Measurements from ENCODE around the gene RAB44. TPM values are rescaled to one million over a fixed set of nuclear protein-coding genes. Genes with fewer than 3 reads are reported as not detected.

RAB44 gene
- total RNA-seq, 1 experiment from 2014 or later = not detected

DNA sequence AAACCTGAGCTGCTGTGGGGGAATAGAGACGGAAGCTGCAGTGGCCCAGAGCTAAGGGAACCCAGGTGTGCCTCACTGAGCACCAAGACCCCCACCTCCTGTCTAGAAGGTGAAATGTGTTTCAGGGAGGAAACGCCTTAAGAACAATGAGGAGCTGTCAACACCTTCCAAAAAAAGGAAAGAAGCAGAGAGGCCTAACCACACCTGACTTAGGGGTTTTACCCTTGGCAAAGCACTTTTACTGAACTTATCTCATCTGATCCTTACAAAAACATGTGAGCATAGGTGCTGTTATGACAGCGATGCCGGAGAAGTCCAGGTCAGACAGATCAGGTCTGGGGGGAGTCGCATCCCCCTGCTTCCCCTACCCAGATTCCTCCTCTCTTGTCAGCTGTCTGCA, 35.2 kb upstream of the RAB44 start:
- Histone ChIP-seq H3F3A (ENCODE audit: insufficient read depth, low read depth) (peaks cover 22% of the 10 kb centered on the region; the same call in 1 of the 2 replicates), H3K9me3 (ENCODE audit: insufficient read depth, low read depth) (no peaks in the 10 kb centered on the region), H2AFZ (no peak overlapping the region), H3K4me1 (replicated peaks; ENCODE audit: insufficient read depth) (peaks cover 29% of the 10 kb centered on the region), H3K36me3 (ENCODE audit: low read depth) (no peaks in the 10 kb centered on the region), H3K79me2 (ENCODE audit: low read depth) (no peaks in the 10 kb centered on the region), H3K27me3 (ENCODE audit: insufficient read depth, low read depth) (no peaks in the 10 kb centered on the region), H3K9me2 (ENCODE audit: insufficient read depth) (no peaks in the 10 kb centered on the region), H3K4me2 (peak overlapping the region; percentile 34; the same call in 1 of the 2 replicates), H3K27ac (no peak overlapping the region), H4K20me1 (ENCODE audit: insufficient read depth) (no peaks in the 10 kb centered on the region), H3K4me3 (no peak overlapping the region)
- POLR2A ChIA-PET (ENCODE audit: unreplicated experiment) = interaction anchor here (0.7 kb wide), 1 partner anchor 125 kb away, joined by 3 read pairs; no protein-coding TSS in a partner anchor
- CTCF ChIA-PET = interaction anchor here (0.6 kb wide), 1 partner anchor 58 kb away, joined by 5 read pairs; no protein-coding TSS in a partner anchor
- BruUV-seq (replicated peaks) = no TSS peak
- intact Hi-C loops (cut with micrococcal nuclease; ENCODE audit: unreplicated experiment) = no loop called here
- TF ChIP-seq, protein P1, sequence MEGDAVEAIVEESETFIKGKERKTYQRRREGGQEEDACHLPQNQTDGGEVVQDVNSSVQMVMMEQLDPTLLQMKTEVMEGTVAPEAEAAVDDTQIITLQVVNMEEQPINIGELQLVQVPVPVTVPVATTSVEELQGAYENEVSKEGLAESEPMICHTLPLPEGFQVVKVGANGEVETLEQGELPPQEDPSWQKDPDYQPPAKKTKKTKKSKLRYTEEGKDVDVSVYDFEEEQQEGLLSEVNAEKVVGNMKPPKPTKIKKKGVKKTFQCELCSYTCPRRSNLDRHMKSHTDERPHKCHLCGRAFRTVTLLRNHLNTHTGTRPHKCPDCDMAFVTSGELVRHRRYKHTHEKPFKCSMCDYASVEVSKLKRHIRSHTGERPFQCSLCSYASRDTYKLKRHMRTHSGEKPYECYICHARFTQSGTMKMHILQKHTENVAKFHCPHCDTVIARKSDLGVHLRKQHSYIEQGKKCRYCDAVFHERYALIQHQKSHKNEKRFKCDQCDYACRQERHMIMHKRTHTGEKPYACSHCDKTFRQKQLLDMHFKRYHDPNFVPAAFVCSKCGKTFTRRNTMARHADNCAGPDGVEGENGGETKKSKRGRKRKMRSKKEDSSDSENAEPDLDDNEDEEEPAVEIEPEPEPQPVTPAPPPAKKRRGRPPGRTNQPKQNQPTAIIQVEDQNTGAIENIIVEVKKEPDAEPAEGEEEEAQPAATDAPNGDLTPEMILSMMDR (conservative IDR thresholded peaks at IDR 0.05) = no peak
- TF ChIP-seq EZH2 (IDR thresholded peaks at IDR 0.05; ENCODE audit: low read depth) = no peak
- DNase-seq = no peak

DNA sequence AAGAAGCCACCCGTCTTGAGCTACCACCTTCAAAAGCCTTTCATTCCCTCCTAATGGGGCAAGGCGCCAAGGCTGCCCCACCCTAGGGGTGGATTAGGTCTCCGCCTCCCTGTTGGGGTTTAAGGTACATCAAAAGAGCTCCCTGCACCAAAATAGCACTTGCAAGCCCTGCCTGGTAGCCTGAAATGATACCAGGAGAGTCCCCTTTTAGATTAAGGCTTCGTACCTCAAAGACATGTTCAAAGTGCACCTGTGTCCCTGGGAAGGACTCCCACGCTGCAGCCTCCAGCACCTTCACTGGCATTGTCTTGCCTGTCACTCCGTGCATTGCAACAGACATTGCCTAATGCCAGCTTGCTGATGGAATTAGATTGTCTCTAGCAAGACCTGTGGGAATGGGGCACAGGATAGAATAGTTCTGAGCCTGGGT, 34.8 kb upstream of the RAB44 start:
- no peak overlapping the region for H3K4me3 ChIP-seq
- H3K27ac ChIP-seq = no peak overlapping the region
- no peak overlapping the region for H2AFZ ChIP-seq
- no peaks in the 10 kb centered on the region for H4K20me1 ChIP-seq (ENCODE audit: insufficient read depth)
- POLR2A ChIA-PET (ENCODE audit: unreplicated experiment) = interaction anchor here (0.6 to 0.7 kb wide), 2 partner anchors 125 to 413 kb away, joined by 3 to 8 read pairs; no protein-coding TSS in a partner anchor
- DNase-seq = peak; percentile 50 to 56
- peaks cover 24% of the 10 kb centered on the region; the same call in 1 of the 2 replicates for H3F3A ChIP-seq (ENCODE audit: insufficient read depth, low read depth)
- H3K4me2 ChIP-seq = peak overlapping the region; percentile 34
- no TSS peak for BruUV-seq (replicated peaks)
- no peaks in the 10 kb centered on the region for H3K36me3 ChIP-seq (ENCODE audit: low read depth)
- H3K9me2 ChIP-seq (ENCODE audit: insufficient read depth) = no peaks in the 10 kb centered on the region
- CTCF ChIA-PET = interaction anchor here (0.6 kb wide), 1 partner anchor 57 kb away, joined by 5 read pairs; no protein-coding TSS in a partner anchor
- H3K27me3 ChIP-seq (ENCODE audit: insufficient read depth, low read depth) = no peaks in the 10 kb centered on the region
- peaks cover 33% of the 10 kb centered on the region for H3K4me1 ChIP-seq (replicated peaks; ENCODE audit: insufficient read depth)
- TF ChIP-seq, protein P1 (conservative IDR thresholded peaks at IDR 0.05) = no peak
- TF ChIP-seq EZH2 (IDR thresholded peaks at IDR 0.05; ENCODE audit: low read depth) = no peak
- intact Hi-C loops (cut with micrococcal nuclease; ENCODE audit: unreplicated experiment) = no loop called here
- H3K79me2 ChIP-seq (ENCODE audit: low read depth) = no peaks in the 10 kb centered on the region
- no peaks in the 10 kb centered on the region for H3K9me3 ChIP-seq (ENCODE audit: insufficient read depth, low read depth)

DNA sequence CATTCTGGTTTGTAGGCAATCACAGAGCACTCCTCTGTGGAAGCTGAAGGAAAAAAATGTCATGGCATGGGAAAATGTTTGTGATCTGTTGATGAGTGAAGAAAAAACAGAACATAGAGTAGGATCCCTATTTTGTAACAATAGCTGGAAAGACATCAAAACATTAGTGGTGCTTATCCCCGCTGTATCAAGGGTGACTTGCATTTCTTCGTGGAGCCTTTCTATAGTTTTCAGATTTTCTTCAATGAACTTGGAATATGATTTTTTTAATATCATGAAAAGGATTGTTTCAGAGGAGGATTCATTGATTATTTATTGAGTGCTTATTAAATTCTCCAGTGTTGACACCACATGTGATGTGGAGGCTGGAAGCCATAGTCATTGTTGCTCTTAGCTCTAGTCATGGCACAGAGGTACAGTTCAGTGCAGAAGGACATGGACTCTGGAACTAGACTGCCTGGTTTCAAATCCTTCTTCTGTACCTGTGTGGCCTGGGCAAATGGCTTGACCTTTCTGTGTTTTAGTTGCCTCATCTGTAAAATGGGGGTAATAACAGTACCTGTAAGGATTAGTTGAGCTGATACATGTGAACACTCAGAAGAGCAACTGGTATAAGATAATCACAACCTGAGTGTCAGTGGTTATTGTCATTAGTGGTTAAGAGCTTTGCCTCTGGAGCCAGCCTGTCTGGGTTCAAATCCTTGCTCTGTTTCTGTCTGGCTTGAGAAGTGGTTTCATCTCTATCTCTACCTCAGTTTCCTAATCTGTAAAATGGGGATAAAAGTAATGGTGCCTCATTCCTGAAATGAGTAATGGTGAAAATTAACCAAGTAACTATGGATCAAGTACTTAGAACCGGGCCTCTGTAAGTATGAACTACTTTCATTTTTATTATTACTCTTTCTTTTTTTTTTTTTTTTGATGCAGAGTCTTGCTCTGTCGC, 33.9 kb upstream of the RAB44 start:
- H3K4me2 ChIP-seq = no peak overlapping the region
- ChIA-PET POLR2A (ENCODE audit: unreplicated experiment) (no interaction called here), CTCF (interaction anchor here (0.8 kb wide), 1 partner anchor 1969 kb away, joined by 5 read pairs; no protein-coding TSS in a partner anchor)
- BruUV-seq (replicated peaks) = no TSS peak
- no peaks in the 10 kb centered on the region for H3K79me2 ChIP-seq (ENCODE audit: low read depth)
- no peaks in the 10 kb centered on the region for H3K27me3 ChIP-seq (ENCODE audit: insufficient read depth, low read depth)
- H3K4me3 ChIP-seq = no peak overlapping the region
- H3K36me3 ChIP-seq (ENCODE audit: low read depth) = no peaks in the 10 kb centered on the region
- H3K9me2 ChIP-seq (ENCODE audit: insufficient read depth) = no peaks in the 10 kb centered on the region
- H3K4me1 ChIP-seq (replicated peaks; ENCODE audit: insufficient read depth) = peaks cover 33% of the 10 kb centered on the region
- TF ChIP-seq EZH2 (IDR thresholded peaks at IDR 0.05; ENCODE audit: low read depth) = no peak
- TF ChIP-seq, protein P1 (conservative IDR thresholded peaks at IDR 0.05) = no peak
- H3K9me3 ChIP-seq (ENCODE audit: insufficient read depth, low read depth) = no peaks in the 10 kb centered on the region
- no peak overlapping the region for H3K27ac ChIP-seq
- no peaks in the 10 kb centered on the region for H4K20me1 ChIP-seq (ENCODE audit: insufficient read depth)
- H3F3A ChIP-seq (ENCODE audit: insufficient read depth, low read depth) = peaks cover 24% of the 10 kb centered on the region; the same call in 1 of the 2 replicates
- no peak overlapping the region for H2AFZ ChIP-seq
- no peak for DNase-seq
- intact Hi-C loops (cut with micrococcal nuclease; ENCODE audit: unreplicated experiment) = no loop called here

All from PC-9 (cell line).